ENCODE results near the gene TDRD3.

DNA sequence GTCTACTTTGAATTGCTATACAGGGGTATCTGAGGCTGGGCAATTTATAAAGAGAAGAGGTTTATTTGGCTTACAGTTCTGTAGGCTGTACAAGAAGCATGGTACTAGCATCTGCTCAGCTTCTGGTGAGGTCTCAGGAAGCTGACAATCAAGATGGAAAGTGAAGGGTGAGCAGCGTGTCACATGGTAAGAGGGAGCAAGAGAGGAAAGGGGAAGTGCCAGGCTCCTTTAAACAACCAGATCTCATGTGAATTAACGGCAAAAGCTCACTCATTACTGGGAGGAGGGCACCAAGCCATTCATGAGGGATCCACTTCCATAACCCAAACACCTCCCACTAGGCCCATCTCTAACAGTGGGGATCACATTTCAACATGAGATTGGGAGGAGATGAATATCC is 222.4 kb downstream of the TDRD3 start:
- no peak for TF ChIP-seq EP300 (IDR thresholded peaks at IDR 0.05)
- TF ChIP-seq POLR2AphosphoS5 (IDR thresholded peaks at IDR 0.05), result no peak
- TF ChIP-seq, protein P1, sequence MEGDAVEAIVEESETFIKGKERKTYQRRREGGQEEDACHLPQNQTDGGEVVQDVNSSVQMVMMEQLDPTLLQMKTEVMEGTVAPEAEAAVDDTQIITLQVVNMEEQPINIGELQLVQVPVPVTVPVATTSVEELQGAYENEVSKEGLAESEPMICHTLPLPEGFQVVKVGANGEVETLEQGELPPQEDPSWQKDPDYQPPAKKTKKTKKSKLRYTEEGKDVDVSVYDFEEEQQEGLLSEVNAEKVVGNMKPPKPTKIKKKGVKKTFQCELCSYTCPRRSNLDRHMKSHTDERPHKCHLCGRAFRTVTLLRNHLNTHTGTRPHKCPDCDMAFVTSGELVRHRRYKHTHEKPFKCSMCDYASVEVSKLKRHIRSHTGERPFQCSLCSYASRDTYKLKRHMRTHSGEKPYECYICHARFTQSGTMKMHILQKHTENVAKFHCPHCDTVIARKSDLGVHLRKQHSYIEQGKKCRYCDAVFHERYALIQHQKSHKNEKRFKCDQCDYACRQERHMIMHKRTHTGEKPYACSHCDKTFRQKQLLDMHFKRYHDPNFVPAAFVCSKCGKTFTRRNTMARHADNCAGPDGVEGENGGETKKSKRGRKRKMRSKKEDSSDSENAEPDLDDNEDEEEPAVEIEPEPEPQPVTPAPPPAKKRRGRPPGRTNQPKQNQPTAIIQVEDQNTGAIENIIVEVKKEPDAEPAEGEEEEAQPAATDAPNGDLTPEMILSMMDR (IDR thresholded peaks at IDR 0.05), result no peak
- TF ChIP-seq POLR2A (IDR thresholded peaks at IDR 0.05), result no peak
